H9 (cell line): ENCODE data around the gene SLTM. TPM values are rescaled to one million over a fixed set of nuclear protein-coding genes. Genes with fewer than 3 reads are reported as not detected.

ENCODE experiments used
- DNase-seq: peaks from one replicate; pipeline ENCODE4 v3.0.0-alpha.2; 2017
- H2AFZ ChIP-seq: one replicate; pipeline ENCODE4 v1.6.1; 2013; ENCODE audit warnings: mild to moderate bottlenecking, low read length, control low read depth, moderate library complexity
- H2AK5ac ChIP-seq: 2 replicates; pipeline ENCODE4 v1.6.1; 2013; ENCODE audit warnings: low read length, control low read depth, mixed read lengths; ENCODE audit not compliant: insufficient read length
- H2BK120ac ChIP-seq: one replicate; pipeline ENCODE4 v1.6.1; 2013; ENCODE audit warnings: low read depth, mild to moderate bottlenecking, low read length, control low read depth, inconsistent platforms; ENCODE audit not compliant: poor library complexity, severe bottlenecking
- H2BK12ac ChIP-seq: 2 replicates; pipeline ENCODE4 v1.6.1; 2013; ENCODE audit warnings: low read length, control low read depth, mixed read lengths, low read depth; ENCODE audit not compliant: insufficient read length
- H2BK15ac ChIP-seq: 2 replicates; pipeline ENCODE4 v1.6.1; 2013; ENCODE audit warnings: low read depth, low read length, control low read depth
- H2BK20ac ChIP-seq: one replicate; pipeline ENCODE4 v1.6.1; 2013; ENCODE audit warnings: low read depth, mild to moderate bottlenecking, low read length, control low read depth, inconsistent platforms; ENCODE audit not compliant: poor library complexity, severe bottlenecking
- H2BK5ac ChIP-seq: 2 replicates; pipeline ENCODE4 v1.6.1; 2013; ENCODE audit warnings: low read length, control low read depth, mixed read lengths; ENCODE audit not compliant: insufficient read length
- H3K14ac ChIP-seq: 2 replicates; pipeline ENCODE4 v1.6.1; 2013; ENCODE audit warnings: low read length, control low read depth; ENCODE audit not compliant: insufficient read depth
- H3K18ac ChIP-seq: 2 replicates; pipeline ENCODE4 v1.6.1; 2013; ENCODE audit warnings: low read depth, mild to moderate bottlenecking, mixed read lengths, low read length, control low read depth; ENCODE audit not compliant: insufficient read length
- H3K23ac ChIP-seq: 2 replicates; pipeline ENCODE4 v1.6.1; 2013; ENCODE audit warnings: low read length, control low read depth, mixed read lengths, low read depth; ENCODE audit not compliant: insufficient read length
- H3K23me2 ChIP-seq: 2 replicates; pipeline ENCODE4 v1.6.1; 2013; ENCODE audit warnings: low read depth, mild to moderate bottlenecking, mixed read lengths, low read length, control low read depth; ENCODE audit not compliant: insufficient read length, poor library complexity, severe bottlenecking
- H3K27ac ChIP-seq: 2 replicates; pipeline ENCODE4 v1.5.1; 2013; ENCODE audit warnings: low read length, control low read depth, mixed read lengths, low read depth; ENCODE audit not compliant: insufficient read length
- H3K27me3 ChIP-seq: 2 replicates; pipeline ENCODE4 v1.6.1; 2013; ENCODE audit warnings: low read length, control low read depth, inconsistent platforms; ENCODE audit not compliant: insufficient read depth
- H3K4ac ChIP-seq: 2 replicates; pipeline ENCODE4 v1.6.1; 2013; ENCODE audit warnings: low read depth, mild to moderate bottlenecking, control low read depth, inconsistent platforms, low read length, moderate library complexity
- H3K4me1 ChIP-seq: 2 replicates; pipeline ENCODE4 v1.6.1; 2013; ENCODE audit warnings: low read length, control low read depth, inconsistent platforms; ENCODE audit not compliant: insufficient read depth
- H3K4me2 ChIP-seq: 2 replicates; pipeline ENCODE4 v1.6.1; 2013; ENCODE audit warnings: low read length, control low read depth, mixed read lengths; ENCODE audit not compliant: insufficient read length, insufficient read depth
- H3K56ac ChIP-seq: 2 replicates; pipeline ENCODE4 v1.6.1; 2013; ENCODE audit warnings: low read depth, mild to moderate bottlenecking, mixed read lengths, low read length, control low read depth; ENCODE audit not compliant: insufficient read length
- H3K79me1 ChIP-seq: 2 replicates; pipeline ENCODE4 v1.6.1; 2013; ENCODE audit warnings: low read depth, mild to moderate bottlenecking, moderate library complexity, low read length, control low read depth, inconsistent platforms; ENCODE audit not compliant: insufficient read depth, poor library complexity, severe bottlenecking
- H3K79me2 ChIP-seq: 2 replicates; pipeline ENCODE4 v1.6.1; 2013; ENCODE audit warnings: low read length, control low read depth, inconsistent platforms; ENCODE audit not compliant: insufficient read depth
- H3K9ac ChIP-seq: 2 replicates; pipeline ENCODE4 v1.6.1; 2013; ENCODE audit warnings: low read length, control low read depth, mixed read lengths; ENCODE audit not compliant: insufficient read length; ENCODE audit errors: extremely low read depth
- H3K9me3 ChIP-seq: one replicate; pipeline ENCODE4 v1.6.1; 2013; ENCODE audit warnings: low read depth, low read length, inconsistent platforms; ENCODE audit not compliant: control insufficient read depth
- H3T11ph ChIP-seq: one replicate; pipeline ENCODE4 v1.6.1; 2013; ENCODE audit warnings: mild to moderate bottlenecking, low read length, control low read depth, inconsistent platforms
- H4K20me1 ChIP-seq: one replicate; pipeline ENCODE4 v1.6.1; 2013; ENCODE audit not compliant: control insufficient read depth, insufficient read length, insufficient read depth
- H4K5ac ChIP-seq: 2 replicates; pipeline ENCODE4 v1.6.1; 2013; ENCODE audit warnings: low read depth, mild to moderate bottlenecking, mixed read lengths, low read length, control low read depth; ENCODE audit not compliant: insufficient read length
- H4K8ac ChIP-seq: replicated peaks from 2 replicates; pipeline ENCODE4 v1.6.1; 2013; ENCODE audit warnings: low read length, control low read depth, mixed read lengths, low read depth; ENCODE audit not compliant: insufficient read length
- H4K91ac ChIP-seq: 2 replicates; pipeline ENCODE4 v1.6.1; 2013; ENCODE audit warnings: low read depth, mild to moderate bottlenecking, moderate library complexity, mixed read lengths, low read length, control low read depth; ENCODE audit not compliant: insufficient read length
- H3K27ac Mint-ChIP-seq, 3 experiments: 2 replicates in 2 of 3; 3 replicates in 1 of 3; pipeline ENCODE4 v1.8.0; 2020 to 2021; ENCODE audit warnings: mixed read lengths in 3 of 3, mild to moderate bottlenecking in 1 of 3, moderate library complexity in 1 of 3
- H3K27me3 Mint-ChIP-seq: 2 replicates; pipeline ENCODE4 v1.8.0; 2021; ENCODE audit warnings: low read depth, mild to moderate bottlenecking, moderate library complexity, mixed read lengths
- H3K36me3 Mint-ChIP-seq, 3 experiments: 2 replicates in 2 of 3; 3 replicates in 1 of 3; pipeline ENCODE4 v1.8.0; 2020 to 2021; ENCODE audit warnings: low read depth in 3 of 3, mixed read lengths in 3 of 3; ENCODE audit not compliant: insufficient read depth in 1 of 3
- H3K4me1 Mint-ChIP-seq, 2 experiments: 2 replicates each; pipeline ENCODE4 v1.8.0; 2020; ENCODE audit warnings: mixed read lengths in 2 of 2
- H3K4me3 Mint-ChIP-seq, 2 experiments: 2 replicates in 1 of 2; 3 replicates in 1 of 2; pipeline ENCODE4 v1.8.0; 2020 to 2021; ENCODE audit warnings: mild to moderate bottlenecking in 2 of 2, mixed read lengths in 2 of 2, moderate library complexity in 1 of 2
- H3K9me3 Mint-ChIP-seq, 2 experiments: 2 replicates in 1 of 2; 3 replicates in 1 of 2; pipeline ENCODE4 v1.8.0; 2020; ENCODE audit warnings: mild to moderate bottlenecking in 2 of 2, mixed read lengths in 2 of 2, moderate library complexity in 1 of 2
- CTCF ChIP-seq: fragments of 200-600 bp; sonication (generic); conservative IDR thresholded peaks from 3 replicates; pipeline ENCODE4 v1.8.0; 2021; ENCODE audit warnings: antibody characterized with exemption, mild to moderate bottlenecking
- WGBS: extraction: QIAGEN DNeasy Blood & Tissue Kit; methylation state at CpG from one replicate; pipeline ENCODE4 v1.1.7; 2013; ENCODE audit warnings: missing lambda C conversion rate, low lambda C conversion rate, mixed read lengths; ENCODE audit not compliant: insufficient read length; ENCODE audit errors: extremely low coverage; 5-methylcytosine and 5-hydroxymethylcytosine counted together
- total RNA-seq: library from RNA; stranded (reverse); gene quantifications from 2 replicates; pipeline ENCODE4 v1.2.1, GENCODE V29; 2021

The SLTM gene
- total RNA-seq, 1 experiment from 2014 or later = 132 TPM

GRCh38 chr15:58967479-58967878, 34.0 kb upstream of the SLTM start:
- no peak for TF ChIP-seq CTCF
- no peak overlapping the region for H2BK120ac ChIP-seq
- H3K23ac ChIP-seq = no peak overlapping the region
- peaks cover 4% of the 10 kb centered on the region for H3K27me3 Mint-ChIP-seq
- H4K20me1 ChIP-seq = no peaks in the 10 kb centered on the region
- H3K79me2 ChIP-seq = no peaks in the 10 kb centered on the region
- H3K36me3 Mint-ChIP-seq = no peaks in the 10 kb centered on the region
- no peaks in the 10 kb centered on the region for H3K9me3 ChIP-seq
- no peaks in the 10 kb centered on the region for H3K23me2 ChIP-seq
- H4K5ac ChIP-seq = no peak overlapping the region
- no peak for DNase-seq
- H3K4me2 ChIP-seq = no peak overlapping the region
- H2BK20ac ChIP-seq = no peak overlapping the region
- H3K9ac ChIP-seq = no peak overlapping the region
- no peak overlapping the region for H3K18ac ChIP-seq
- WGBS = no CpG with 5 or more reads among the region's 2 CpGs
- no peaks in the 10 kb centered on the region; a peak in 1 of 5 replicates for H3K9me3 Mint-ChIP-seq
- H3K14ac ChIP-seq = no peak overlapping the region
- H3K27ac Mint-ChIP-seq = no peak overlapping the region
- no peak overlapping the region for H3K4ac ChIP-seq
- H3T11ph ChIP-seq = no peak overlapping the region
- no peak overlapping the region for H3K27ac ChIP-seq
- no peaks in the 10 kb centered on the region for H3K79me1 ChIP-seq
- H3K27me3 ChIP-seq = no peaks in the 10 kb centered on the region
- H3K4me1 ChIP-seq = no peaks in the 10 kb centered on the region
- no peak overlapping the region for H2AFZ ChIP-seq
- no peak overlapping the region for H2BK5ac ChIP-seq
- no peak overlapping the region for H3K56ac ChIP-seq
- no peak overlapping the region for H2BK15ac ChIP-seq
- H2BK12ac ChIP-seq = no peak overlapping the region
- no peak overlapping the region for H2AK5ac ChIP-seq
- no peak overlapping the region for H4K8ac ChIP-seq
- no peak overlapping the region for H3K4me3 Mint-ChIP-seq
- no peak overlapping the region for H4K91ac ChIP-seq
- no peaks in the 10 kb centered on the region for H3K4me1 Mint-ChIP-seq
